ENCODE measurements around the gene MED22. TPM values are rescaled to one million over a fixed set of nuclear protein-coding genes. Genes with fewer than 3 reads are reported as not detected.

MED22 gene
- total and polyA plus RNA-seq, 5 donors from 2014 or later, result 7.3 to 29.3 (median 12.0) TPM

DNA sequence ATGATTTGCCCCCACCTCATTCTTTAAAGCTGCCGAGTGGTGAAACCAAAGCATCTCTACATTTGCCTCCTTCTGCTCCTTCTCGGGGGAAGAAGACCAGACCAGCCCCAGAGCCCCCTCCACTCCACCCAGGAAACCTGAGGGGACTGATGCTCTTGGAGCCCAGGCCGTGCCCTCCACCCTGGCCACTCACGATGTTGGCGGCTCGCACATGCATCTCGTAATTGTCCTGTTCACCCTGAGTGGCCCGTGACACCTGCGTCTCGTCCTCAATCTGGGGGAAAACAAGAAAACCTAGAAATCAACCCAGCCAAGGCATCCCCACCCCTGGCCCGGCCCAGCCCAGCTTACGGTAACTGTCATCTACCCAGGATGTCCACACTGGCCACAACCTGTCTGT is 3.0 kb downstream of the MED22 start:
- peaks cover 0 to 59% (median 36%) of the 10 kb centered on the region in 4 donors for H3K4me1 Mint-ChIP-seq
- no peaks in the 10 kb centered on the region for H3K27me3 Mint-ChIP-seq
- DNase-seq (no peak), ATAC-seq (ENCODE audit: low read depth in 2 of 2) (no peak)
- Histone ChIP-seq H3K36me3 (ENCODE audit: control insufficient read depth, insufficient read depth, low read length) (peaks cover 37% of the 10 kb centered on the region), H3K4me1 (ENCODE audit: control insufficient read depth, insufficient read depth, low read length, poor library complexity, severe bottlenecking) (peaks cover 39% of the 10 kb centered on the region), H3K4me3 (ENCODE audit: low read depth, low read length) (no peak overlapping the region), H3K9me3 (ENCODE audit: control insufficient read depth in 2 of 2, low read length in 2 of 2) (no peaks in the 10 kb centered on the region), H3K27ac (ENCODE audit: insufficient read depth, low read length, poor library complexity, severe bottlenecking) (no peak overlapping the region), H3K27me3 (ENCODE audit: control insufficient read depth, insufficient read depth, low read length) (no peaks in the 10 kb centered on the region)
- no peaks in the 10 kb centered on the region for H3K9me3 Mint-ChIP-seq
- no peak overlapping the region for H3K27ac Mint-ChIP-seq
- H3K4me3 Mint-ChIP-seq, result peak overlapping the region in 2 of 4 donors; percentile 36 to 88
- peaks cover 25% of the 10 kb centered on the region for H3K36me3 Mint-ChIP-seq

DNA sequence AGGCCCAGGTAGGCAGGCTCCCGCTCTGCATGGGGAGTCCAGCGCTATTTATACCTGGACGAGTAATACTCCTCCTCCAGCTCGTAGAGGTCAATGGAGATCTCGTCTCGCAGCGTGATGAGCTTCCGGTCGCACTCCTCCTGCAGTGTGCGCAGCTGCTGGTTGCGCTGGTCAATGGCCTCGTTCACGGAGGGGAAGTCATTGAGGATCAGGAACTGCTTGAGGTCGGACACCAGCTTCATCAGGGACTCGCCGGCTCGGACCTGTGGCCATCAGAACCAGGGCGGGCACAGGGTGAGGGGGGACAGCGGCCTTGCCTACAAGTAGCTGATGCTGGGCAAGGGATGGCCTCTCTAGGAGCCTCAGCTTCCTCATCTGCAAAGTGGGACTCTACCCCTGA is 3.9 kb downstream of the MED22 start:
- Mint-ChIP-seq H3K36me3 (peaks cover 27% of the 10 kb centered on the region), H3K4me1 (peaks cover 0 to 60% (median 33%) of the 10 kb centered on the region in 4 donors), H3K9me3 (no peaks in the 10 kb centered on the region), H3K27ac (no peak overlapping the region), H3K4me3 (peak overlapping the region in 1 of 4 donors; percentile 88), H3K27me3 (no peaks in the 10 kb centered on the region)
- Histone ChIP-seq H3K4me1 (ENCODE audit: control insufficient read depth, insufficient read depth, low read length, poor library complexity, severe bottlenecking) (peaks cover 34% of the 10 kb centered on the region), H3K27ac (ENCODE audit: insufficient read depth, low read length, poor library complexity, severe bottlenecking) (no peak overlapping the region), H3K27me3 (ENCODE audit: control insufficient read depth, insufficient read depth, low read length) (no peaks in the 10 kb centered on the region), H3K36me3 (ENCODE audit: control insufficient read depth, insufficient read depth, low read length) (peaks cover 28% of the 10 kb centered on the region), H3K9me3 (ENCODE audit: control insufficient read depth in 2 of 2, low read length in 2 of 2) (no peaks in the 10 kb centered on the region), H3K4me3 (ENCODE audit: low read depth, low read length) (no peak overlapping the region)
- no peak for DNase-seq
- no peak for ATAC-seq (ENCODE audit: low read depth in 2 of 2)

DNA sequence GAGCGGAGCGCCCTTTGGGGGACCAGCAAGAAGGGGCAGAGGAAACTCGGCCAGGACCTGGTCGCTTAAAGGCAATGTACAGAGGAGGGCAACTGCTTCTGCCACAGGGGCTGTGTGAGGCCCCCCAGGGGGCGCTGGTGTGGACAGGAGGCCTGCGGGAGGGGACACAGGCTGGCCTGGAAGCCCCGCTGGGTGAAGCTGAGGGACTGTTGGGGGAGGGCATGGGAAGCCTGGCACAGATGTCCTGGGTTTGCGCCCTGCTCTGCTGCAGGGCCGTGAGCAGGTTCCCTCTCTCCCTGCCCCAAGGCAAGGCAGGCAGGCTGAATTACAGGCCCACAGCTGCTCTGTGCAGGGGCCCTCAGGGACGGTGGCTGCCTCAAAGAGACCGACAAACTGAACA is 5.4 kb downstream of the MED22 start:
- Histone ChIP-seq H3K27ac (ENCODE audit: insufficient read depth, low read length, poor library complexity, severe bottlenecking) (no peak overlapping the region), H3K36me3 (ENCODE audit: control insufficient read depth, insufficient read depth, low read length) (peaks cover 27% of the 10 kb centered on the region), H3K4me1 (ENCODE audit: control insufficient read depth, insufficient read depth, low read length, poor library complexity, severe bottlenecking) (peaks cover 27% of the 10 kb centered on the region), H3K27me3 (ENCODE audit: control insufficient read depth, insufficient read depth, low read length) (no peaks in the 10 kb centered on the region), H3K4me3 (ENCODE audit: low read depth, low read length) (no peak overlapping the region), H3K9me3 (ENCODE audit: control insufficient read depth in 2 of 2, low read length in 2 of 2) (no peaks in the 10 kb centered on the region)
- Mint-ChIP-seq H3K27ac (no peak overlapping the region), H3K9me3 (no peaks in the 10 kb centered on the region), H3K4me3 (no peak overlapping the region), H3K27me3 (no peaks in the 10 kb centered on the region), H3K4me1 (peaks cover 0 to 56% (median 25%) of the 10 kb centered on the region in 4 donors), H3K36me3 (peaks cover 20% of the 10 kb centered on the region)
- DNase-seq (no peak), ATAC-seq (ENCODE audit: low read depth in 2 of 2) (no peak)

DNA sequence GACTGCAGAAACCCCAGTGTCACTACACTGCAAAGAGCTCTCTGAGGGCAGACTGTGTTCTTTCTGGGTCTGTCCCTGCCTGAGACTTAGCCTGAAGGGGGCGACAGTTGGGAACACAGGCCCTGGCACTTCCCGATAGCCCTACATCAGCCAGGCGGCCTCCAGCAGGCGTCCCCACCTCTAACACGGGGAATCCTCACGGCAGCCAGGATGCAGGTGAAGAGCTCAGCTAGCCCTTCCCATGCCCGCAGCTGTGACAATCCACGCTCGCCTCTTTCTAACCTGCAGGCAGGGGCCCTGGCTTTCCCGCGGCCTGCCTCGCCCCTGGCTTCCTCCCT is 5.9 kb downstream of the MED22 start:
- H3K4me1 Mint-ChIP-seq, result peaks cover 0 to 54% (median 26%) of the 10 kb centered on the region in 4 donors
- H3K27ac Mint-ChIP-seq, result no peak overlapping the region
- ATAC-seq (ENCODE audit: low read depth in 2 of 2) (peak in 1 of 2 donors; percentile 12), DNase-seq (no peak)
- no peaks in the 10 kb centered on the region for H3K27me3 Mint-ChIP-seq
- H3K36me3 ChIP-seq (ENCODE audit: control insufficient read depth, insufficient read depth, low read length), result peaks cover 27% of the 10 kb centered on the region
- no peak overlapping the region for H3K4me3 Mint-ChIP-seq
- H3K9me3 ChIP-seq (ENCODE audit: control insufficient read depth in 2 of 2, low read length in 2 of 2), result no peaks in the 10 kb centered on the region
- H3K27ac ChIP-seq (ENCODE audit: insufficient read depth, low read length, poor library complexity, severe bottlenecking), result no peak overlapping the region
- peaks cover 20% of the 10 kb centered on the region for H3K36me3 Mint-ChIP-seq
- peaks cover 26% of the 10 kb centered on the region for H3K4me1 ChIP-seq (ENCODE audit: control insufficient read depth, insufficient read depth, low read length, poor library complexity, severe bottlenecking)
- H3K27me3 ChIP-seq (ENCODE audit: control insufficient read depth, insufficient read depth, low read length), result no peaks in the 10 kb centered on the region
- H3K9me3 Mint-ChIP-seq, result no peaks in the 10 kb centered on the region
- no peak overlapping the region for H3K4me3 ChIP-seq (ENCODE audit: low read depth, low read length)

DNA sequence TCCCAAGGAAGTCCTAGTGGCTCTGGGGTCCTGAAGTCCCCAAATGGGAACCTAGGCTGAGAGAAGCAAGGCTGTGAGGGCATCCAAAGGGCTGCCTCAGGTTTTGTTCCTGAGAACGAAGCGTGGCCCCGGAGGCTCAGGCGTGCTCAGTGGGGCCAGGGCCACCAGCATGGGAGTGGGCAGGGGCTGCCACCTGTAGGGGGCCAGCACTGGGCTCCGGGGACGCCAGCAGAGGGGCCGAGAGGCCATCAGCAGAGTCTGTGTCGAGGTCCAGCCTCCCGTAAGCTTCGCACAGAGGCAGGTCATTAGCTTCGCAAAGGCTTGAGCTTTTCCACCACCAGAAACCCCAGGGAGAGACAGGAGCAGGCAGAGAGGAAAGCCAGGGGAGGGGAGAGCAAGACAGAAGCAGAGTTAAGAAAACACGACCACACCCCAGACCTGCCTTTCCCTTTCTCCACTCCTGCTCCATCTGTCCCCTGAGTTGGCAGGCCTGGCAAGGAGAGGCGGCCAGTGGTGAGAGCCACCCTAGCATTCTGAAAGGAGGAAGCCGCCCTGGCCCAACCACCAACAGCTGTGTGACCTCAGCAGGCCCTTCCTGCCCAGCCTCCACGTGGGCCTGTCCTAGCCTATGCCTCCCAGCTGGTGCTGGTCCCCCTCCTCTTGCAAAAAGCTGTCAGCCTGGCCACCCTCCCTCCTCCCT is 6.4 kb downstream of the MED22 start:
- Histone ChIP-seq H3K36me3 (ENCODE audit: control insufficient read depth, insufficient read depth, low read length) (peaks cover 27% of the 10 kb centered on the region), H3K27me3 (ENCODE audit: control insufficient read depth, insufficient read depth, low read length) (no peaks in the 10 kb centered on the region), H3K4me1 (ENCODE audit: control insufficient read depth, insufficient read depth, low read length, poor library complexity, severe bottlenecking) (peaks cover 26% of the 10 kb centered on the region), H3K4me3 (ENCODE audit: low read depth, low read length) (no peak overlapping the region), H3K27ac (ENCODE audit: insufficient read depth, low read length, poor library complexity, severe bottlenecking) (no peak overlapping the region), H3K9me3 (ENCODE audit: control insufficient read depth in 2 of 2, low read length in 2 of 2) (no peaks in the 10 kb centered on the region)
- ATAC-seq (ENCODE audit: low read depth in 2 of 2) (peak; percentile 13 to 24), DNase-seq (no peak)
- H3K4me1 Mint-ChIP-seq, result peaks cover 0 to 53% (median 23%) of the 10 kb centered on the region in 4 donors
- no peaks in the 10 kb centered on the region for H3K9me3 Mint-ChIP-seq
- no peak overlapping the region for H3K4me3 Mint-ChIP-seq
- peaks cover 20% of the 10 kb centered on the region for H3K36me3 Mint-ChIP-seq
- no peaks in the 10 kb centered on the region for H3K27me3 Mint-ChIP-seq
- H3K27ac Mint-ChIP-seq, result peak overlapping the region in 1 of 3 donors; percentile 42

DNA sequence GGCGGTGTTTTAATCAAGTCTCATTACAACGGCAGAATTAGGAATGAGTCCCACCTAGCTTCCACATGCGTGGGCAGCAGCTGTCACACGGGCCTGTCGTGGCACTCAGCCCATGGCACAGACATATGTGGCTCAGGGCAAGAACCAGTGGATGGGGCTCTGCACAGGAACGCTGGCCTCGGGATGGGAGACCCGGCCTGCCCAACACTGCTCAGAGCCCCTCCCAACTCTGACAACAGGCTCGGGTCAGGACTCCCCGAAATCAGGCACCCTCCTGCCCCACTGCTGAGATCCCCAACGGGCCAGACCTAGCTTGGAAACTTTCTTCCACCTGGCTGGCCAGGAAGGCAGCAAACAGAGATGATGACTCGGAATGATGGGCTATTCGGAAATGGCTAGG is 7.0 kb downstream of the MED22 start:
- peak overlapping the region in 2 of 3 donors; percentile 68 to 94 for H3K27ac Mint-ChIP-seq
- no peaks in the 10 kb centered on the region for H3K27me3 ChIP-seq (ENCODE audit: control insufficient read depth, insufficient read depth, low read length)
- H3K4me1 ChIP-seq (ENCODE audit: control insufficient read depth, insufficient read depth, low read length, poor library complexity, severe bottlenecking), result peaks cover 24% of the 10 kb centered on the region
- no peaks in the 10 kb centered on the region for H3K9me3 ChIP-seq (ENCODE audit: control insufficient read depth in 2 of 2, low read length in 2 of 2)
- no peaks in the 10 kb centered on the region for H3K9me3 Mint-ChIP-seq
- DNase-seq, result no peak
- no peaks in the 10 kb centered on the region for H3K27me3 Mint-ChIP-seq
- H3K27ac ChIP-seq (ENCODE audit: insufficient read depth, low read length, poor library complexity, severe bottlenecking), result no peak overlapping the region
- H3K36me3 Mint-ChIP-seq, result peaks cover 20% of the 10 kb centered on the region
- peak overlapping the region; percentile 11 for H3K4me3 ChIP-seq (ENCODE audit: low read depth, low read length)
- peaks cover 27% of the 10 kb centered on the region for H3K36me3 ChIP-seq (ENCODE audit: control insufficient read depth, insufficient read depth, low read length)
- ATAC-seq (ENCODE audit: low read depth in 2 of 2), result no peak
- peak overlapping the region in 2 of 4 donors; percentile 31 to 78 for H3K4me3 Mint-ChIP-seq
- H3K4me1 Mint-ChIP-seq, result peaks cover 0 to 53% (median 20%) of the 10 kb centered on the region in 4 donors

DNA sequence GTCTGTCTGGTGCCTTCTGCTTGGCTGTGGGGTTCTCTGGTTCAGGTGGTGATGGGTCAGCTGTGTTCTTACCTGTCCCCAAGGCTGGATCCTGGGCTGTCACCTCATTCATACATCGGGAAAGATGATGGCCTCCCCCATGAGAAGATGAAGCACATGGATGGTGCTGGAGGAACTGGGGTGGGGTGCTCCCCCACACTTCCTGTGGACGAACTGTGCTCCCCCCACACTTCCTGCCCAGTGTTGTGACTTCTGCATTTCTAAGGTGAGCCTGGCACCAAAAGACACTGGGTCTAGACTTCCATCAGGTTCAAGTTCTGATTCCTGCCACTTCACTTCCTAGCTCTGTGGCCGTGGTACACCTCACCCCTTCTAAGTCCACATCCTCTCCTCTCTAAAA is 7.7 kb downstream of the MED22 start:
- ATAC-seq (ENCODE audit: low read depth in 2 of 2) (no peak), DNase-seq (peak in 1 of 3 donors; percentile 61)
- Mint-ChIP-seq H3K4me1 (peaks cover 0 to 57% (median 24%) of the 10 kb centered on the region in 4 donors), H3K27ac (peak overlapping the region; percentile 68 to 94 (median 93)), H3K4me3 (peak overlapping the region in 3 of 4 donors; percentile 33 to 78 (median 52)), H3K36me3 (peaks cover 20% of the 10 kb centered on the region), H3K9me3 (no peaks in the 10 kb centered on the region), H3K27me3 (no peaks in the 10 kb centered on the region)
- H3K27ac ChIP-seq (ENCODE audit: insufficient read depth, low read length, poor library complexity, severe bottlenecking), result no peak overlapping the region
- H3K4me1 ChIP-seq (ENCODE audit: control insufficient read depth, insufficient read depth, low read length, poor library complexity, severe bottlenecking), result peaks cover 26% of the 10 kb centered on the region
- H3K4me3 ChIP-seq (ENCODE audit: low read depth, low read length), result peak overlapping the region; percentile 11
- H3K27me3 ChIP-seq (ENCODE audit: control insufficient read depth, insufficient read depth, low read length), result no peaks in the 10 kb centered on the region
- H3K9me3 ChIP-seq (ENCODE audit: control insufficient read depth in 2 of 2, low read length in 2 of 2), result no peaks in the 10 kb centered on the region
- peaks cover 27% of the 10 kb centered on the region for H3K36me3 ChIP-seq (ENCODE audit: control insufficient read depth, insufficient read depth, low read length)

DNA sequence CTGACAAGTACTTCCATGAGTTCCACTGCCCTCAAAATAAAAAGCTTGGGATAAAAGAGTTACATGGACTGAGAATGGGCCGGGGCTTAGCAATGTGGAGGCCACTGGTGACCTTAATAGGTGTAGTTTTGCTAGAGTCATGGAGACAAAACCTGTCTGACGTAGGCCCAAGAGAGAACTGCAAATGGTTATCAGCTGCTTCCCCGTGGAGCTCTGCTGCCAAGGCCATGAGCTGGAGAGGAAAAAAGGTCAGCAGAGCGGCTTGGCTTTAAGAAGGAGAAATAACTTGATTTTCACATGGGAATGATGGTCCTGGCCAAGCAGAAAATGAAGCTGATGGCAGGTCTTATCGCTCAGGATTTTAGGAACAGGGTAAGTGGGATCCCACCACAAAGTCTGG is 8.3 kb downstream of the MED22 start:
- ATAC-seq (ENCODE audit: low read depth in 2 of 2), result no peak
- Histone ChIP-seq H3K4me3 (ENCODE audit: low read depth, low read length) (no peak overlapping the region), H3K9me3 (ENCODE audit: control insufficient read depth in 2 of 2, low read length in 2 of 2) (no peaks in the 10 kb centered on the region), H3K36me3 (ENCODE audit: control insufficient read depth, insufficient read depth, low read length) (peaks cover 25% of the 10 kb centered on the region), H3K4me1 (ENCODE audit: control insufficient read depth, insufficient read depth, low read length, poor library complexity, severe bottlenecking) (peaks cover 32% of the 10 kb centered on the region), H3K27ac (ENCODE audit: insufficient read depth, low read length, poor library complexity, severe bottlenecking) (no peak overlapping the region), H3K27me3 (ENCODE audit: control insufficient read depth, insufficient read depth, low read length) (no peaks in the 10 kb centered on the region)
- Mint-ChIP-seq H3K9me3 (no peaks in the 10 kb centered on the region), H3K4me1 (peaks cover 0 to 62% (median 26%) of the 10 kb centered on the region in 4 donors), H3K36me3 (peaks cover 20% of the 10 kb centered on the region), H3K27ac (peak overlapping the region; percentile 68 to 94 (median 93)), H3K4me3 (peak overlapping the region in 3 of 4 donors; percentile 33 to 78 (median 71)), H3K27me3 (no peaks in the 10 kb centered on the region)
- no peak for DNase-seq

Data from CD4-positive, CD25-positive, alpha-beta regulatory T cell (primary cell).